Brain pericyte (primary cell): ENCODE results near the gene MC5R.

Experiments
- DNase-seq: peaks from one replicate; pipeline ENCODE4 v3.0.0-alpha.2; 2012; ENCODE audit warnings: low read depth, low spot score

MC5R gene

GRCh38 chr18:13823707-13824395 lies at the start of gene MC5R:
Gene MC5R (plus strand): TSS chr18:13824149. CDS start chr18:13825766, 1,617 bp downstream.
- no peak for DNase-seq

- no peak for DNase-seq
Measured at GRCh38 chr18:13775058-13775457, 48.9 kb upstream of the MC5R start.

GRCh38 chr18:13791181-13791580 lies 32.8 kb upstream of the MC5R start:
- no peak for DNase-seq

DNA sequence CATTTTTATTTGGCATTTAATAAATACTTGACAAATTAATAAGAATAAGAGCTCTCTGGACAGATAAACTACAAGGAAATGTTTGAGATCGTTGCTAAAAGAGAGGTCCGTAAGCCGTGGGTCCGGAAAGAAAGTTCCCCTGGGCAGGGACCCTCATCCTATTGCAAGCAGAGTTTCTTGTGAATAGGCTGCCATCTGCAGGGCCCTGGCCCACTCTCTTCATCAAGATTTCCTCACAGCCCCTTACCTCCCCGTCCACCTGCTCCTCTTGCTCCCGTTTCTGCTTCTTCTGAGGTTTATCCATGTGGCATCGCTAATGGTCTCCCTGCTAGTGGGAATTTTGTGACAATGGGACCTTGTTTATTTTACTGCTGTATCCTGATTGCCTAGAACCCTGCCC lies 30.1 kb upstream of the MC5R start:
- DNase-seq, result no peak

DNA sequence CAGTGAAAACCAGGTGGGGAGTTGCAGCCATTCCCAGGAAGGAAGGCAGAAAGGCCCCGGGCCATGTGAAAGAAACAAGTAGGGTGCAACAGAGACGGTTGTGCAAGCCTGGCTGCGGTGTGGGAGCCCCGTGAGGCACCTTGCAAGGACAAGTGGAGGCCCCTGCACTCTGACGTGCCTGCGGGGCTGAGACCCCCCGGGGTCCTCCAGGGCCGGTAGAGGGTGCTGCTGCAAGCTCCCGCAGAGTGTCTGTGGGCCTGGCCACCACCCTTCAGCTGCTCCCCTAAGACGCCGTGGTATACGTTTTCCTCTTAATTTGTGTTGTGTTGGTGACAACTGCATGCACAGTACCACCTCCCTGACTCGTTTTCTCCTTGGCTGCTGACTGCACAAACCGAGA lies 27.4 kb upstream of the MC5R start:
- no peak for DNase-seq

GRCh38 chr18:13797157-13797611 lies 26.8 kb upstream of the MC5R start:
- no peak for DNase-seq

GRCh38 chr18:13799396-13799795 lies 24.6 kb upstream of the MC5R start:
- no peak for DNase-seq

GRCh38 chr18:13800505-13801259 lies 23.3 kb upstream of the MC5R start:
- DNase-seq, result no peak

GRCh38 chr18:13801260-13801601 lies 22.7 kb upstream of the MC5R start:
- DNase-seq, result no peak

DNA sequence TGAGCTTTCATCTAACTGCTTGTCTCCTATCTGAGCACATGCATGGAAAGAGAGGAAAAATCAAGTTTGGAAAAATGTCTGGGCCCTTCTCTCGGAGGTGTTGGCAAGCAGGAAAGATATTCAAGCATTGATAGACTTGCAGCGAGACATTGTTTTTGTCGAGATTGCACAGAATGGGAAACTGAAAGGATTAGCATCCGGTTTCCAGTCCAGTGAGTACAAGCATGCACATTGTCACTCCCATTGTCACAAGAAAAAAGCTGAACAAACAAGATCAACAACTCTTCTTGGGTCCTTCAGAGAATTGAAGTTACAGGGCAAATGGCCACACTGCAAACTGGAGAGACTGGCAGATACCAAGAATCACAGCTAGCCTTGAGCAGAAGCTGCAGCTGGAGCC lies 19.6 kb upstream of the MC5R start:
- no peak for DNase-seq

DNA sequence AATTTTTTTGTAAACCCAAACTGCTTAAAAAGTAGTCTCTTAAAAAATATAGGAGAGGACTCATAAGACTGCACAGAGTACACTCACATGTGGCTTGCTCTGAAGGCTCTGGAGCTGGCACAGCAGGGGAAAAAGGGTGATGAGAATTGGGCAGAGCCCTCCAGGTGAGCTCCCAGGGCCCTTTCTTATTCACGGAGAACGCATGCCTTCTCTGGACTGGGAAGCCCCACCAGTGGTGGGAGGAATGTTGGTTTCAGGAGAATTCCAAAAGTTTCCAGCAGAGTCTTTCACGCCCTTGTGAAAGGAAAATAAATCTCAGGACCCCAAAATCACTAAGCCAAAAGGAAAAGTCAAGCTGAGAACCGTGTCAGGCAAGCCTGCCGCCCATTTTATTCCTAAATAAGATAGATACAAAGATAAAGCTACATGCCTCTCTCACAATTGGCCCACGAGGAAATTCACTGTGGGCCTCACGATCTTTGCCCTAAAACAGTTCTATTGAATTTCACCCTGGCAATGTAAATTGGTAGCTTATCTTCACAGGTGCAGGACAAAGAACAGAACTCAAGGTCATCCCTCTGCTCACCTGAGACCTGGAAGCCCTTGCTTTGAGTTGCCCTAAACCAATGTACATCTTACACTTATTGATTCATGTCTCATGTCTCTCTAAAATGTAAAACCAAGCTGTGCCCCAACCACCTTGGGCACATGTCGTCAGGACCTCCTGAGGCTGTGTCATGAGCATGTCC lies 15.5 kb upstream of the MC5R start:
- no peak for DNase-seq

- DNase-seq, result no peak
Measured at GRCh38 chr18:13809043-13809430, 14.9 kb upstream of the MC5R start.

DNA sequence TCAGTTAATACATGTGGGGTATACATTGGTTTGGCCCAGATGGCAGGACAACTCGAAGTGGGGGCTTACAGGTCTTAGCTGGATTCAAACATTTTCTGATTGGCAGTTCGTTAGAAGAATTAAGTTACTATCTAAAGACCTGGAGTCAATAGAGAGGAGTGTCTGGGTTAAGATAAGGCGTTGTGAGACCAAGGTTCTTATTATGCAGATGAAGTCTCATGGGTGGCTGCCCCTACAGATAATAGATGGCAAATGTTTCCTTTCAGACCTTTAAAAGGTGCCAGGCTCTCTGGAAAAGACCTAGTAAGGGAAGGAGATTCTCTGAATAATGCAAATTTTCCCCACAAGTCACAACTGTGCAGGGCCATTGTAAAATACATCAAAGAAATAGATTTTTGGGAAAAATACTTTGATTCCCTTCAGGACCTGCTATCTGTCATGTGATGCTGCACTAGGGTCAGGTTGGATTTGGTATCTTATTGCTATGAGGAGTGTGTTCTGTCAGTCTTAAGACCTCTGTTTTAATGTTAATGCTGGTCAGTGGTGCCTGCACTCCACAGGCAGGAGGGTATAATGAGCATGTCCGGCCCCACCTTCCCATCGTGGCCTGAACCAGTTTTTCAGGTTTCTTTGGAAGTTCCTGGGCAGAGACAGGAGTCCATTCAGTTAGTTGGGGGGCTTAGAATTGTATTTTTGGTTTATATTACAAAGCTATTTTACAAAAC lies 14.3 kb upstream of the MC5R start:
- DNase-seq, result no peak

- no peak for DNase-seq
Measured at GRCh38 chr18:13810950-13811485, 12.9 kb upstream of the MC5R start.

GRCh38 chr18:13811993-13812392 lies 12.0 kb upstream of the MC5R start:
- no peak for DNase-seq

- peak; percentile 5 for DNase-seq
Measured at GRCh38 chr18:13813271-13813849, 10.6 kb upstream of the MC5R start.

DNA sequence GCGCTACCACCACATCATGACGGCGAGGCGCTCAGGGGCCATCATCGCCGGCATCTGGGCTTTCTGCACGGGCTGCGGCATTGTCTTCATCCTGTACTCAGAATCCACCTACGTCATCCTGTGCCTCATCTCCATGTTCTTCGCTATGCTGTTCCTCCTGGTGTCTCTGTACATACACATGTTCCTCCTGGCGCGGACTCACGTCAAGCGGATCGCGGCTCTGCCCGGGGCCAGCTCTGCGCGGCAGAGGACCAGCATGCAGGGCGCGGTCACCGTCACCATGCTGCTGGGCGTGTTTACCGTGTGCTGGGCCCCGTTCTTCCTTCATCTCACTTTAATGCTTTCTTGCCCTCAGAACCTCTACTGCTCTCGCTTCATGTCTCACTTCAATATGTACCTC lies 2.3 kb downstream of the MC5R start:
- no peak for DNase-seq

DNA sequence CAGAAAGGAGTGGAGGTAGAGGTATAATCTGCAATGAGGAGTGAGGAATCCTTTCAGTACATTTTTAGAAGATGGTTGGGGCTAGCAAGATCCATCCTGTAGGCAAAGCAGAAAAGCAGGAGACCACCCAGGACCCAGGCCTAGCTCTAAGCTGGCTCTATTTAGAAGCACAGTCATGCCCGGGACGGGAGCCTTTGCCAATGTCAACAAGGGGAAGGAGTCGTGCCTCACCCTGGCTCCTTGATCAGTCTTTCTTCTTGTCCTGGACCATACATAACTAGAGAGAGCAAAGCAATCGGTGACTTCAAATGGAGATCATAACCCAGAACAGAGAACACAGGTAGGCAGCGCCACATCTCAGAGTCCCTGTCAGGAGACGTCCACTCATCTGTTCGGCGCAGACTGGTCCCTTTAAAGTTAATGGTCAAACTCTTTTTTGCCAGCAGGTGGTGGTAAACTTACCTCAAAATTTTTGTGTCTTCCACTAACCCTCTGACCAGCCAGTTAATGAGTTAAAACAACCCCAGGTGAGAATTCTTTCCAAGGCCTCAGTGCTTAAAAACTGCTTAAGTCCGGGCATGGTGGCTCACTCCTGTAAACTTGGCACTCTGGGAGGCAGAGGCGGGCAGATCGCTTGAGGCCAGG lies 8.0 kb downstream of the MC5R start:
- DNase-seq, result no peak

DNA sequence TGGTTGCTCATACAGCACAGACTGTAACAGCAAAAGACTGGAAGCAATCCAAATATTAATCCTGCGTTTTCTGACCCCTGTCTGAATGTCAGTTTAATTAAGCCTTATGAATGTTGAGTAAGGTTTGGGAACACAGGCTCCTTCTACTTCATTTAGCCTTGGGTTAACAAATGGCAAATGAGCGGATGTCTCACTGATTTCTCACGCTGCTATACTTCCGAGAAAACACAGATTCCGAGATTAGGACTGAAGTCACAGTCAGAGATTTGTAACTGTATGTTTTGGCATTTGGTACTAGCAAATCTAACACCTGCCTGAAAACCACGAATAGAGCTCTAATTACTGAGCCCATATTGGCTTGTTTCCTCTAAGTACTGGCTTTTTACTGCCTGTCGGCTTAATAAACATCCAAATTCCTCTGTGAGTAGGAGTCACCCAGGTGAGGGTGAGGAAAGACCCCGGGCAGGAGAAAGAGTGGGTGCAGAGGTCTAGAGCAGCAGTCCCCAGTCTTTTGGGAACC lies 10.6 kb downstream of the MC5R start:
- DNase-seq, result no peak

DNA sequence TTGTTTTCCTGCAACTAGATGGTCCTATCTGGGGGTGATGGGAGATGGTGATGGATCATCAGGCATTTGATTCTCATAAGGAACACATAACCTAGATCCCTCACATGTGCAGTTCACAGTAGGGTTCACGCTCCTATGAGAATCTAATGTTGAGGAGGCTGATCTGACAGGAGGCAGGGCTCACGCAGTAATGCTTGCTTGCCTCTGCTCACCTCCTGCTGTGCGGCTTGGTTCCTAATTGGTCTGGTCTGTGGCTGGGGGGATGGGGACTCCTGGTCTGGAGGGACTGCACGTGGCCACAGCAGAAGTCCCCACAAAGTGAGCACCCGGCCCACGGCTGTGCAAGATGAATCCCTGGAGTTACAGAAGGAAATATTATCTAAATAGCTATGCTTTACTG lies 11.3 kb downstream of the MC5R start:
- DNase-seq, result no peak

DNA sequence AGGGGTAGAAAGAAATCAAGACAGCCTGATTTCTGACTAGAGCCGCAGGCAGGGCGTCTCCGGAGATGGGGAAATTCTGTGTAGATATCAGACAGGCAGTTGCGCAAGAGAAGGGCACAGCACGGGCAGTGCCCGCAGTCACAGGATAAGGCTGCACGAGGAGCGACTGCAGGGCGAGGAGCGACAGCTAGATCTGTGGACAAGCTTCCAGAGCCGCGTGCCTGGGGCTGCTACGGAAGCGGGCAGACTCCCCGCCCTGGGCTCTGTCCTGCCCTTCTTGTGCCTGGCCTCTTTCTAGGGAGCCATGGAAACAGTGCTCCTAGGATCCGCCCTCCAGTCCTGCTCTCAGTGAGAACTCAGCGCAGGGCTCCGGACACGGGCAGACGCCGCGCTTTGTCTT lies 12.6 kb downstream of the MC5R start:
- DNase-seq, result no peak
